ENCODE data around the gene CCR3.

CCR3 gene

GRCh38 chr3:46218196-46218709 lies 24.0 kb upstream of the CCR3 start:
- no peak overlapping the region for H3K27ac ChIP-seq (ENCODE audit: low read depth, low read length)
- no peaks in the 10 kb centered on the region for H3K9me3 ChIP-seq (ENCODE audit: insufficient read depth, low read length)
- no peaks in the 10 kb centered on the region for H3K36me3 ChIP-seq (ENCODE audit: low read length)
- no peak overlapping the region for H3K4me2 ChIP-seq (ENCODE audit: low read depth, low read length, poor library complexity, severe bottlenecking)
- H3K9me2 ChIP-seq (replicated peaks; ENCODE audit: insufficient read depth, low read length): no peaks in the 10 kb centered on the region
- H3K9ac ChIP-seq (ENCODE audit: low read length): no peak overlapping the region
- no peaks in the 10 kb centered on the region for H4K20me1 ChIP-seq (ENCODE audit: low read depth, low read length)
- H3K79me2 ChIP-seq (ENCODE audit: insufficient read depth, low read length): no peaks in the 10 kb centered on the region
- TF ChIP-seq CTCF (IDR thresholded peaks at IDR 0.05; ENCODE audit: insufficient read depth, low read length, poor library complexity, severe bottlenecking) (no peak), EZH2phosphoT487 (conservative IDR thresholded peaks at IDR 0.05; ENCODE audit: low read length) (no peak)
- H3F3A ChIP-seq (ENCODE audit: insufficient read depth): no peaks in the 10 kb centered on the region
- H3K4me3 ChIP-seq (ENCODE audit: insufficient read depth, low read length, poor library complexity, severe bottlenecking): no peak overlapping the region
- no peak overlapping the region for H2AFZ ChIP-seq (ENCODE audit: low read depth, low read length, severe bottlenecking)
- no peaks in the 10 kb centered on the region for H3K27me3 ChIP-seq (ENCODE audit: low read length)

- H3F3A ChIP-seq (ENCODE audit: insufficient read depth): no peaks in the 10 kb centered on the region
- H3K9me2 ChIP-seq (replicated peaks; ENCODE audit: insufficient read depth, low read length): no peaks in the 10 kb centered on the region
- H4K20me1 ChIP-seq (ENCODE audit: low read depth, low read length): no peaks in the 10 kb centered on the region
- H3K27ac ChIP-seq (ENCODE audit: low read depth, low read length): no peak overlapping the region
- H2AFZ ChIP-seq (ENCODE audit: low read depth, low read length, severe bottlenecking): no peak overlapping the region
- no peaks in the 10 kb centered on the region for H3K9me3 ChIP-seq (ENCODE audit: insufficient read depth, low read length)
- no peaks in the 10 kb centered on the region for H3K36me3 ChIP-seq (ENCODE audit: low read length)
- no peak overlapping the region for H3K4me3 ChIP-seq (ENCODE audit: insufficient read depth, low read length, poor library complexity, severe bottlenecking)
- H3K9ac ChIP-seq (ENCODE audit: low read length): no peak overlapping the region
- H3K79me2 ChIP-seq (ENCODE audit: insufficient read depth, low read length): no peaks in the 10 kb centered on the region
- no peaks in the 10 kb centered on the region for H3K27me3 ChIP-seq (ENCODE audit: low read length)
- no peak for TF ChIP-seq EZH2phosphoT487 (conservative IDR thresholded peaks at IDR 0.05; ENCODE audit: low read length)
- TF ChIP-seq CTCF (IDR thresholded peaks at IDR 0.05; ENCODE audit: insufficient read depth, low read length, poor library complexity, severe bottlenecking): no peak
- H3K4me2 ChIP-seq (ENCODE audit: low read depth, low read length, poor library complexity, severe bottlenecking): no peak overlapping the region
Measured at GRCh38 chr3:46221391-46221790, 20.9 kb upstream of the CCR3 start.

GRCh38 chr3:46221938-46222337 lies 20.3 kb upstream of the CCR3 start:
- TF ChIP-seq CTCF (IDR thresholded peaks at IDR 0.05; ENCODE audit: insufficient read depth, low read length, poor library complexity, severe bottlenecking) (no peak), EZH2phosphoT487 (conservative IDR thresholded peaks at IDR 0.05; ENCODE audit: low read length) (no peak)
- H4K20me1 ChIP-seq (ENCODE audit: low read depth, low read length): no peaks in the 10 kb centered on the region
- H2AFZ ChIP-seq (ENCODE audit: low read depth, low read length, severe bottlenecking): no peak overlapping the region
- H3K4me3 ChIP-seq (ENCODE audit: insufficient read depth, low read length, poor library complexity, severe bottlenecking): no peak overlapping the region
- H3F3A ChIP-seq (ENCODE audit: insufficient read depth): no peaks in the 10 kb centered on the region
- no peaks in the 10 kb centered on the region for H3K9me3 ChIP-seq (ENCODE audit: insufficient read depth, low read length)
- no peaks in the 10 kb centered on the region for H3K9me2 ChIP-seq (replicated peaks; ENCODE audit: insufficient read depth, low read length)
- H3K27me3 ChIP-seq (ENCODE audit: low read length): no peaks in the 10 kb centered on the region
- no peaks in the 10 kb centered on the region for H3K79me2 ChIP-seq (ENCODE audit: insufficient read depth, low read length)
- H3K4me2 ChIP-seq (ENCODE audit: low read depth, low read length, poor library complexity, severe bottlenecking): no peak overlapping the region
- H3K9ac ChIP-seq (ENCODE audit: low read length): no peak overlapping the region
- H3K27ac ChIP-seq (ENCODE audit: low read depth, low read length): no peak overlapping the region
- H3K36me3 ChIP-seq (ENCODE audit: low read length): no peaks in the 10 kb centered on the region
